NCI-H526 (cell line): ENCODE measurements around the gene CRTAC1.

Experiments used
- DNase-seq, 2 experiments: peaks; one replicate each; lab custom pipeline; 2025; lab: John Stamatoyannopoulos, UW

CRTAC1 gene

DNA sequence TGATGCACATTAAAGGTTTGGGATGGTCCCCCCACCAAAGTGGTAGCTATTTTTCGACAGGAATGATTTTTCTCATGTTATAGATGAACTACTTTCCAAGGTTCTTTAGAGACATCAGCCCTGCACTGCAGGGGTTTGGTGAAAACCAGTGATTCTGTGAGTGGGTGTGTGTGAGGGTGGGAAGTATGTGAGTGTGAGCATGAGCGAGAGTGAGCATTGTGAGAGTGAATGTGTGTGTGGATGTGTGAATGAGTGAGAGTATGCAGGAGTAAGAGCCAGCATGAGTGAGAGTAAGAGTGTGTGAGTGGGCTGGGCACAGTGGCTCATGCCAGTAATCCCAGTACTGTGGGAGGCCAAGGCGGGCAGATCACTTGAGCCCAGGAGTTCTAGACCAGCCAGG, 105.7 kb downstream of the CRTAC1 start:
- no peak for DNase-seq

DNA sequence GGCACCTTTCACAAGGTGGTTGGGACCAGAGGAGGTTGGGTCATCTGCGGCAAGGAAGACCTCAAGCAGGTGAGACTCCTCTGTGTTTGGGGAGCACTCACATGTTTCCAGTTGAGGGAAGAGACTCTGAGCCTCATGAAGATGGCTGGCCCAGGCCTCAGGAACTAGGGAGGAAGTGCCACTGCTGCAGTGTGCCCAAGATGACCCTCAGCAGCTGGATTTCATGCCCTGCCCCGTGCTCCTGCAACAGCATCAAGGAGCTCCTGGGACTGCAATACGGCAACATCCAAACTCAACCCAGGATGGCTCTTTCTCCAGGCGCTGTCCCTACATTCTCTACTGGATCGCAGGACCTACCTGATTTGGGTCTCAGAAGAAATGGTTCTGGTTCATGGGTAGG, 106.9 kb downstream of the CRTAC1 start:
- DNase-seq: no peak

DNA sequence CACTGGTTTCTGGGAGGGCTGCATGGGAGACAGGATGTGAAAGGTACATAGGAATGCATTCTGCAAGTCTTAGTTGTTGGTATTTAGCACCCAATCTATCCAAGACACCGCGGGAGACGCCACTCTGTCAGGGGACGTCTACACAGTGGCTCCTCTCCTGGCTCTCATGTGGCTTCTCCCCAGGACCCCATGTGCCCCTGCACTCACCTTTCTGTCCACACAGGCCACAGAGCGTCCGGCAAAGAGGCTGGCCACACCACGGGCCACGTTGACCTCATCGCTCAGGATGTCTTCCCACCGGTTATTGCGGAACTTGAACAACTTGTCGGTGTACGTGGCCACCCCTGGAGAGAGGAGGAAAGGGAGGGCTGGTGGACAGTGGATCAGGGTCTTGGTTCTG, 107.4 kb downstream of the CRTAC1 start:
- no peak for DNase-seq

DNA sequence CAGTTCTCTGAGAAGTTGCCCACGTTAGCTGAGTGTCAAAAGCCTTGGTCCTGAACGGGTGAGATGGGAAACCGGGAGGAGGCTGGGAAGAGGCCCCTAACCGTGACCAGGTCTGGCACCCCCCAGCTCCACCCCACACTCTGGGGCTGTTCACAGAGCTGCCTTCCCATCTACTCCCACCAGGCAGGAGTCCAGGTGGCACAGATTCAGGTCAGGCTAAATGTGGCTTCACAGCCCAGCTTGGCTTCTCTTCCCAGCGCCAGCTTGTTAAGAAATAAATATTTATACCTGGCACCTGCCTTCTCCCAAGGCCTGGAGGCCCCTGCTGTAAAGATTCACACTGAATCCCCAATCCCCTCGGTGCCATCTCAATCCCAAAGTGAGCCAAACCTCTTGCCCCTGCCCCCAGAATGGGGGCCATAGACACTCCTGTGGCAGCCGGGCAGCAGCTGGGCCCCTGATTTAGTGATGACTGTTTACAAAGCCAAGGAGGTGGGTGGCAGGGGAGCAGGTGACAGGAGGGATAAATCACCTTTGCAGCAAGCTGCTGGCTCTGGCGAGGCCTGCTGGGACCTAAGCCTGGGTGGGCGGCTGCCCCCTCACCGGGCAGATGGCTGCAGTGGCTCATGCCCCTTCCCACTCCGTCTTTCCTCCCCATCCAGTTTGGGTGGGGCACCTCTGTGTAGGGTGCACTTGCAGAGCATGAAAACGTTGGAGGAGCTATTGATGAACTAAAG, 108.2 kb downstream of the CRTAC1 start:
- no peak for DNase-seq

DNA sequence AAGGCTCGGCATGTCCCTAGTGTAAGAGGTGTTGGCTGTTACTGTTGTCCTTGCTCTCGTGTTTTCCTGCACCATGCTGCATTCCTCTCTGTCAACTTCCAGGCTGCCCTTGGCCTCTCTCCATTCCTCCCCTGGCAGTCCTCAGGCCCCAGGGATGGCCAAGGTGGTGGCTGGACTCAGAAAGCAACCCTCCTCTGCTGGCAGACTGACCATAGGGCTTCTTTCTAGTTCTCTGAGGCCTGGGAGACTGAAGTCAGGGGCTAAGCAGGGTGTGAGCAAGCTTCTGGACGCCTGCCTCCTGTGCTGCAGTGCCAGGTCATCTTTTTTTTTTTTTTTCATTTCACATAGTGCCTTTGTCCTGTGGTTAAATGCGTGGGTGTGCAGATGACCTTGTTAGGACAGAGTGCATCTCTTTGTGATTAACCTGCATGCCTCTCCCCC, 108.8 kb downstream of the CRTAC1 start:
- DNase-seq: no peak

DNA sequence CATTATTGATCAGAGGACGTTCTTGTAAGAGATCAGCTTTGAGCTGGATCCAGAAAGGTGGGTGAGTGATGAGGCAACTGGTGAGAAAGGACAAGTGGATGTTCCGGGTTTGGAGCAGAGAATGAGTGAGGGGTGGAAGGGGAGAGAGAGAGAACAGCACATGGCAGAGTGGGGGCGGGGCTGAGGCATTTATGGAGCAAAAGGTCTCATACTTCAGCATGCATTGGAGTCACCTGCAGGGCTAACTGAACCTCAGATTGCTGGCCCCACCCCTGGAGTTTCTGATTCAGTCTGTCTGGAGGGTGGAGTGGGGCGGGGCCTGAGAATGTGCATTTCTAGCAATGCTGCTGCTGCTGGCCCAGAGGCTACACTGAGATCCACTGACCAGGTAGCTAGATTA, 109.6 kb downstream of the CRTAC1 start:
- no peak for DNase-seq

DNA sequence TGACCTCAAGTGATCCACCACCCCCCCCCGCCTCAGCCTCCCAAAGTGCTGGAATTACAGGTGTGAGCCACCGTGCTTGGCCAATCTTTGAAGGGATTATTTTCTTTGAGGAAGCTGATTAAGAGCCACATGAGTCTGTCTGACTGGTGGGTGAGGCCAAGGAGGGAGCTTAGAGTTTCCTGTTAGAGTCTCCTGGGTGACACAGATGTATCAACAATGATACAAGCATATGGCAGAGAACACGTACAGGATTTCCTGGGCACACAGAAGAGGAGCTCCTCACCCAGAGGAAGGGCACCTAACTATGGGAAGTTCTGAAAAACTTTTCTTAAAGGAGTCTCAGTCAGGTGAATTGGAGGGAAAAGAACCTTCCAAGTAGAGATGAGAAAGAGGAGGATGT, 111.4 kb downstream of the CRTAC1 start:
- DNase-seq: no peak

DNA sequence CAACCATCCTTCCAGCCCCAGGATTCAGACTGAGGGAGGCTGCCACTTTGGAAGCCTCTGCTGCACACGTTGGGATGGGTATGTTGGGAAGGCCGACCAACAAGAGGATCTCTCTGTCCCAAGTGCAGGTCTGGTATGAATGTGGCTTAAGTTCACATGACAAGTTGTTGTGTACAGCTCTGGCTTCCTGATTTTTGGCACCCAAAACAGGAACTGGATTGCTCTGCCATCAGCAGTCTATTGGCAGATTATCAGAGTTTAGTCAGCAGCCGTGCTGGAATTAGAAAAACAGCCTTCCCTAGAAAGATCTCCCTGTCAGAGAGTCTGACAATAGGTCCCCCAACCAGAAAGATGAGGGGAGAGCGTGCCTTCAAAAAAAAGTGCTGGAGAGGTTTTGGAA, 113.8 kb downstream of the CRTAC1 start:
- no peak for DNase-seq

DNA sequence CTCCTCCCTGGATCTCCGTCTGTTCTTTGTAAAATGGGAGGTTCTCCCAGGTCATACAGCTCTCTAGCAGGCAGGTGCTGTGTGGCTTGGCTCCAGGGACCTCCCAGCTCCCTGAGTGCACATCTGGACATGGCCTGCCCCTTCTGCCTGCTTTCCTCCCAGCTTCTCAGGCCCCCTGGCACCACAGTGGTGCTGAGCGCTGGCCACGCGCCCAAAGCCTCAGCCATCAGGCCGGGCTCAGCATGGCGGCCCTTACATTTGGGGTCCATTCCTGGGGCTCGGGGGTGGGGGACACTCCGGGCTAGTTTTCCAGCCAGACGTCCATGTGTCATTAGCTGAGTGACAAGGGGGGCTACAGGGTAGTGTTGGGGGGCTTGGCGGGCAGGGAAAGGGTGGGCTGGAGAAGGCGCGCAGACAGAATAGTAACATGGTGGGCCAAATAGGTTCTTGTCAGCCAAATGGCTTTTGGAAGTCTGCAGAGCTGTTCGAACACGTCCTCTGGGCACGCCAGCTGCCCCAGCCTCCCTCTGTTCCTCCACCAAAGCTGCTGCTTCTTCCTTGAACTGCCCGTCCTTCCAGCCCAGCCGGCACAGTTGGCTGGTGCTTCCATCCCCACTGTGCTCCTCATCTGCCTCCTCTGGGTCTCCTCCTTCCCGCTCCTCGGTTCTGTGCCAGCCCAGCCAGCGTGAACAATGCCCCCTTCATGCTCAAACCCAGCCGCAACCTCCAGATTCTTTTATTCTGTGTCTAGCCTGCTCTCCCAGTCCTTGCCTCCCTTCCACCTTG, 114.9 kb downstream of the CRTAC1 start:
- no peak for DNase-seq

DNA sequence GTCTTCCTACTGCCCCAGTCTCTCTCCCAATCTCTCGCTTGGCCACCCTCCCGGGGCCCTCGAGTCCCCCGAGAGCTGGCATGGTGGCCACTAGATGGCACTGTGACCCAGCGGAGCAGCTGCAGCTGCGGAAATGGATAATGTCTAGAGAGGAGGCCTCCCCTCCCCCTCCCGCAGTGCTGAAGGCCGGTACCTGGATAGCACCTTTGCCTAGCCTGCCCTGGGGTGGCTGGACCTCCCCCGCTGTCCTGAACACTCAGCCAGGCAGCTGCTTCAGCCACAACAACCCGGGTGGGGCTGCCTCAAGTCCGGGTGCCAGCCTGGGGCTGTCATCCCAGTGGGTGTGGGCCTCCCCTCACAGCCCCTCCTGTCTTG, 115.6 kb downstream of the CRTAC1 start:
- peak; percentile 29 to 70 for DNase-seq

DNA sequence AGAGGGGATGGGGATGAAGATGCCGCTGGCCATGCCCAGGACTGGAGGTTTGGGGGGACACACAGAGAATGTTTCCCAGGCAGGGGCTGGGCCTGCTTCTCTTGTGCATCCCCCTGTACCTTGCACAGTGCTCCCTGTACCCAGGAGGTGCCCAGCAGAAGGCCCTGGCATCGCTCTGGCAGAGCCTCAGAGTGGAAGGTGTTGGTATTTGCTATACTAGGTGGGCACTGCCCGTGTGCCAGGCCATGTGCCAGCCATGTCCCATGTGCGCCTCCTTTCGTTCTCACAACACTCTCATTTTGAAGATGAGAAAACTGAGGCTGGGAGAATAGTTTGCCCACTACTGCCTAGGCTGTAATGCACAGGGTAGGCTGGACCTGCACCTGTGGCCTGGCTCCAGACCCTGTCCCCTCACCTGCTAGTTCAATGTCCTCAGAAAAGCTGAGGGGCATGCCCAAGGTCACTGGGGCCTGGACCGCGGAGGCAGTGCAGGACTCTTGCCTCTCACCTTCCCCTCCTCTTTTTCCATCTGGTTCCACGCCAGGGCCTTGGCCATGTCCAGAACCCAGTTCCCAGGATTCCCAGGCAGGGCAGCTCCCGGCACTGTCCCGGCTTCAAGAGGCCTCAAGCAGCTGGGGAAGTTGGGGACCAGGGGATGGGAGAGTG, 116.1 kb downstream of the CRTAC1 start:
- DNase-seq: no peak

DNA sequence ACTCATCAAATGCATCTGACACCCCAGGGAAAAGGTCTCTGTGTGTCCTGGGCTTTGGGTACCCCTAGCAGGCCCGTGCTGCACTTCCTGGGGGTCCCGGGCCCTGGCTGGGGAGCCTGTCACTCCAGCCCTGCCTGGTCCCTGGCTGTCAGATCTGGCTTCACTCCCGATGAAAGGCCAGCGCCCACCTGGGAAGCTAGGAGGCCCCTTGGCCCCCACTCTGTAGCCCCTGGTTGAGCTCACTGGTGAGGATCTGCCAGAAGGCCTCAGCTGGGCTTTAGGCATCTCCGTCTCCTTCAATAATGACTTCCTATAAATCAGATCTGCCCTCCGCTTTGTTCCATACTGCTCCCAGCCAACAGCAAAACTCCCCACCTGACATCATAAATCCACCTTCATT, 116.8 kb downstream of the CRTAC1 start:
- no peak for DNase-seq

DNA sequence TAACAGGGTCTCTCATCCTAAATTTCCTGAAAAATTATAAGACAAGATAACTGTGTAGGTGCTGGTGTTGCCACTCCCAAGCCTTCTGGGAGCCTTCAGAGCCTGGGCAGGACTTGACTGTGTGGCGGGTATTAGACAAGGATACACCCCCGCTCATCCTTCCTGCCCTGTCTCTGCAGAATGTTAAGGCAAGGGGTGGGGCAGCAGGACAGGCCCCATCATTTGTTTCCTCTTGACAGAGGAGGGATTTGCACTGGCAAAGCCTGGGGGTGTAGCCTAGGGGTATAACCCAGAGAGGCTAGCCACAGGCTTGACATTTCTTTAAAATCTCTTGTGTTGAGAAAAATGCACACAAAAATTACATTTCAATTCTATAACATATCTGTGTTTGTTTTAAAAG, 117.2 kb downstream of the CRTAC1 start:
- no peak for DNase-seq

DNA sequence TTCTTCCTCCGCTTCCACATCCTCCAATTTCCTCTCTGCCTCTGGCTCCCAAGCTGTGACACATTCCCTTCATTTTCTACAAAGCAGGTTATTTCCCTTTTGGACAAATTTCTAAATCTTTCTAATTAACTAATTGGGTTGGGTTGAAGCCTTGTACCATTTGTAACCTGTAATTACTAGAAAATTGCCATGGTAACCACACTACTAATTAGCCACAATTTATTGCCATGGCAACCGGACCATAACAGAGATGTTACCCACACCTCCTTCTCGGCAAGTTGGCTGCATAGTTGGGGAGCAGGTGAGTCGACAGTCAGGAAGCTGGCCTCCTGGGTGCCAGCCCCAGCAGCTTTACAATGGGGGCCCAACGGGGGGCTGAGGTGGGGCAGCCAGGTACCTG, 119.2 kb downstream of the CRTAC1 start:
- DNase-seq: no peak

DNA sequence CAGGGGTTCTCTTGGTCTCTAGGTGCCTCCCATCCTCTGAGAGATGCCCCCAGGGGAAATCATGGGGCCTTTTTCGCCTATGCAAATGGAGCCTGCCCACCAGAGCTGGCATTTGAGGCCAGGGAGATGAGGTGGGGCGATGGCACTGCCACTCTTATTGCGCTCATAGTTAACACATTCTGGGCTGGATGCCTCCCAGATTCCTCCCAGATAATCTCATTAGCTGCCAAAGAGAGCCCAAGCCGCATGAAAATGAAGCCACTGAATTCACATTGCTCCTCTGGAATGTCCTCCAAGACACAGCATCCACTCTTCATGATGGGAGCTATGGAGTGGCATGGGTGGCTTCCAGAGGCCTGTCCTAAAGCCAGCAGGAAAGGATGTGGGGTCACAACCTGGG, 119.8 kb downstream of the CRTAC1 start:
- DNase-seq: no peak

DNA sequence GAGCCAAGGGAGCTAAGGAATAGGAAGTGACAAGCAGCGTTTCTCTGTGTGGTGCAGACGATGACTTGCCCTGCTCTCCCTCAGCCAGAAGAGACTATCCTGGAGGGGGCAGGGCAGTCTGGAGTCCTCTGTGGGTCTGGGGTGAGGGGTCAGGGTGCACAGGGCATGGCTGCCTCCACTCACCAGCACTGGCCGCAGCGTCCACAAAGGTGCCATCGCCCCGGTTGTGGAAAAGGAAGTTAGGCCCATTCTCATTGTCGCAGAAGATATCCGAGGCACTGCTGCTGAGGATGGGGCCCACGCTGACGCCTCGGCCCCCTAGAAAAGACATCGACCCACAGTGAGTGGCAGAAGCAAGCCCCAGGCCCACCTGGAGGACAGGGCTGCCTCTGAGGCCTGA, 122.6 kb downstream of the CRTAC1 start:
- no peak for DNase-seq

DNA sequence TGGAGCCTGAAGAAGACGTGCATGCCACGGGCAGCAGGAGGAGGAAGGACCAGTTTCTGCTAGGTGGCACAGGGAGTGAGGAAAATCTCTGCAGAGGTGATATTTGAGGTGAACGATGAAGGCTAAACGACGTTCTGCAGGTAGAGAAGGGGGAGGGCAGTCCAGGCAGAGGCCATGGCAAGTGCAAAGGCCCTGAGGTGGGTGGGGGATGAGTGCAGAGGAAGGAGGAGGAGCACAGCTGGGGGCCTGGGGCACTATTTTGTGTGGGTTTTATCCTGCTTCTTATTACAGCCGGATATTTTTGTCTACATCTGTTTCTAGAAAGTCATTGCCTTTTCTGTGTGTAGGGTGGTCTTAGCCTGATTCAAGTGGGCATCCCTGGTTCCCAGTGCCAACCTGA, 123.2 kb downstream of the CRTAC1 start:
- no peak for DNase-seq

DNA sequence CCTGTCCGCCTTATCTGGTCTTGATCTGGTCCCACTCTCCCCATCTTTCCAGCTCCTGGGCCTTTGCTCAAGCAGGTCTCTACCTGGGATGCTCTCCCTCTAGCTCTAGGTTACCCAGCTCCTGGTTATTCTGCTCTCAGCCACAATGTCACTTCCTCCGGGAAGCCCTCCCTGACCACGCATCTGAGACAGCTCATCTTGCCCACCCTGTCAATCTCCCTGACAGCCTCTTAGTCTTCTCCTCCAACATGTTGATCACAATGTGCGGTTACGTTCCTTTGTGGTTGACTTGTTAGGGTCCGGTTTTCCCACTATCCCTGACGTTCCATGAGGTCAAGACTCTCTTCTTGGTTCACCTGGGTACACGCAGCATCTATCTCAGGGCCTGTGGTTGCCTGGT, 125.1 kb downstream of the CRTAC1 start:
- no peak for DNase-seq

DNA sequence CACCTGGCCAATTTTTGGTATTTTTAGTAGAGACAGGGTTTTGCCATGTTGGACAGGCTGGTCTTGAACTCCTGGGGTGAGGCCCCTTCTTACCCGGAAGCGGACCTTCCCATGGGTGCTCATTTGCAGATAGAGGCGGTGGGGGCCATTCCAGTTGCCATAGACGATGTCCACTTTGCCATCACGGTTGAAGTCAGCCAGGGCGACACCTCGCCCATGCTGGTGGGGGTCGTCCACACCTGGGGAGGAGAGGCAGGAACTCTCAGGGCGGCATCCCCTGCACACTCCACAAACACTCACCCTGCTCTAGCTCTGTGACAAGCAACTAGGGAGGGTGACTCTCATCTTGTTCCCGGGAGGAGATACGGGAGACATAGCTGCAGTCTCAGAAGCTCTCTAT, 125.8 kb downstream of the CRTAC1 start:
- DNase-seq: no peak

DNA sequence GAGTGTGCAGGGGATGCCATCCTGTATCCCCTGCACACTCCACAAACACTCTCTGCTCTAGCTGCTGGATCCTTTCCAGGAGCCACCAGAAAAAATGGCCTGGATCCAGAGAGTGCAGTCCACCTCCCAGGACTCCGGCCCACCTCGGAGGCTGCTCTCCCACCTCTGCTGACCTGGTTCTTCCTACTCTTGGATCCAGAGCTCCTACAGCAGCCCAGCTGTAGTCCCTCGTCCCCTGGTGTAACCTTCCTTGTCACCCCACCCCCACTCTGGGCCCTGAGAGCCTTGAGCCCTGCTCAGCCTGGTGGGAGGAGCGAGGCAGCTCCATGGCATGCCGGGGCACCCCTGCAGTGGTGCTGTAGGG, 126.4 kb downstream of the CRTAC1 start:
- DNase-seq: no peak

DNA sequence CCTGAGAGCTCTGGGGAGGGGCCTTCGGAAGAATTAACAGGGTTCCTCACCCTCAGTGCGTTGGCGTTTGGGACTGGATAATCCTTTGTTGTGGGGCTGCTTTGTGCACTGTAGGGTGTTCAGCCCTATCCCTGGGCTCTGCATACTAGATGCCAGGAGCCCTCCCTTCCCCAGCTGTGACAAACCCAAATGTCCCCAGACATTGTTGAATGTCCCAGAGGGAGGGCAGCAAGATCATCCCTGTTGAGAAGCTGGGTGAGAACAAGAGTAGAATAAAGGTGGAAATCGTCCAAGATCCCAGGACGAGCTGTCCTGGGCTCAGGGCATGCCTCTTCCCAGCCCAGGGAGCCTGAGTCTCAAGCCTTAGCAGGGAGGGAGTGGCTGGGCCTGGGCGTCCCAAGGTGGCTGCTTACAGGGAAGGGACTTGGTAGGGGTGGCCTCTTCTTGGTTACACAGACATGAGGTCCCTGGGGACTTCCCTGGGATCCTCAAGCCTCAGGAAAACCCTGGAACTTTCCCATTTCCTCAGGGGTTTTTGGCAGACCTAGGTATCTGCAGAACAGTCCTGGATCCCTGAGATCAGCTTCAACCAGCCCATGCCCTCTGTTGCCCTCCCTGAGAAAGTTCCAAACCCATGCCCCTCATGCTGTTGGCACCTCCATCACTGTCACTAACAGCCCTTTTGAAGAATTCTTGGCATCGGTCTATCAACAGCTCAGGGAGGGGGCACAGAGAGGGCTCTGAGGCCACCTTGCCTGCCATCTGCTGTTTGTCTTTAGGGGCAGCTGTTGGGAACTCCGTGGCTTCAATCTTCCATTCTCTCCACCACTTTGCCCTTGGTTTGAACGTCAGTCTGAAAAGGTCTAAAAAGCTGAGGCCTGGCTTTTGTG, 127.0 kb downstream of the CRTAC1 start:
- no peak for DNase-seq

DNA sequence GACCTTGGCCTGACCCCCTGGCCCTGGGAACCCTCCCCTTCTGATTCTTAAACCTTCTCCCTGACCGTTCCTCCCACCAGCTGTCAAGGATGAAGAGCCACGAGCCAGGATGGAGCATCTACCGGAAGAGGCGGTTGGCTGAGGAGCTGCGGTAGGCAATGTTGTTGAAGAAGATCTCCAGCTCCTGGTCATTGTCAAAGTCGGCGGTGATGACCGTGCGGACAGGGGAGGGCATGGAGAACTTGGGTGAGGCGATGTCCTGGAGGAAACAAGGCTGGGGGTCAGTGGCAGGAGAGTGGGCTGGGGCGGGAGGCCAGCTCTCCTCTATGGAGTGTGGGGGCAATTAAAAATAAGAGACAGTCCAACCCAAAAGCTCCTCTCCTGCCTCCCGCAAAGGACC, 129.0 kb downstream of the CRTAC1 start:
- no peak for DNase-seq
